ENCODE results near the gene HSP90B1.

The HSP90B1 gene

GRCh38 chr12:103930034-103930786 lies at the start of gene HSP90B1:
HSP90B1 (plus strand) TSS chr12:103930410; CDS start chr12:103930516, 106 bp downstream.
- peaks cover 40% of the 10 kb centered on the region for H3K36me3 ChIP-seq (ENCODE audit: insufficient read depth, insufficient read length, low read length)
- H3K4me3 ChIP-seq (ENCODE audit: insufficient read length, low read depth), result peak within 1 kb of the TSS; percentile 92
- no peaks in the 10 kb centered on the region for H3K4me1 ChIP-seq (ENCODE audit: insufficient read depth, insufficient read length)
- peak within 1 kb of the TSS; percentile 87 for H3K9ac ChIP-seq (ENCODE audit: insufficient read length, low read depth)
- DNase-seq (ENCODE audit: low read depth, low spot score), result peak; percentile 99
- no peaks in the 10 kb centered on the region for H3K9me3 ChIP-seq (ENCODE audit: insufficient read depth, low read length)
- H3K27me3 ChIP-seq (ENCODE audit: insufficient read depth, insufficient read length), result no peaks in the 10 kb centered on the region
- no peak for TF ChIP-seq ZNF274 (IDR thresholded peaks at IDR 0.05; ENCODE audit: low read depth, low read length)
- TF ChIP-seq SUZ12 (IDR thresholded peaks at IDR 0.05; ENCODE audit: extremely low read depth, insufficient read depth, insufficient read length), result no peak
- TF ChIP-seq YY1 (IDR thresholded peaks at IDR 0.05; ENCODE audit: insufficient read depth, insufficient read length), result no peak

- Histone ChIP-seq H3K9ac (ENCODE audit: insufficient read length, low read depth) (no peak overlapping the region), H3K36me3 (ENCODE audit: insufficient read depth, insufficient read length, low read length) (no peaks in the 10 kb centered on the region), H3K4me1 (ENCODE audit: insufficient read depth, insufficient read length) (no peaks in the 10 kb centered on the region), H3K4me3 (ENCODE audit: insufficient read length, low read depth) (no peak overlapping the region), H3K27me3 (ENCODE audit: insufficient read depth, insufficient read length) (no peaks in the 10 kb centered on the region), H3K9me3 (ENCODE audit: insufficient read depth, low read length) (no peaks in the 10 kb centered on the region)
- no peak for DNase-seq (ENCODE audit: low read depth, low spot score)
- no peak for TF ChIP-seq ZNF274 (IDR thresholded peaks at IDR 0.05; ENCODE audit: low read depth, low read length)
- TF ChIP-seq SUZ12 (IDR thresholded peaks at IDR 0.05; ENCODE audit: extremely low read depth, insufficient read depth, insufficient read length), result no peak
- TF ChIP-seq YY1 (IDR thresholded peaks at IDR 0.05; ENCODE audit: insufficient read depth, insufficient read length), result no peak
Observed at GRCh38 chr12:103881261-103881660, 48.9 kb upstream of the HSP90B1 start.

GRCh38 chr12:103882861-103883596 lies 47.2 kb upstream of the HSP90B1 start:
- Histone ChIP-seq H3K4me1 (ENCODE audit: insufficient read depth, insufficient read length) (no peaks in the 10 kb centered on the region), H3K4me3 (ENCODE audit: insufficient read length, low read depth) (no peak overlapping the region), H3K27me3 (ENCODE audit: insufficient read depth, insufficient read length) (no peaks in the 10 kb centered on the region), H3K9ac (ENCODE audit: insufficient read length, low read depth) (no peak overlapping the region), H3K36me3 (ENCODE audit: insufficient read depth, insufficient read length, low read length) (no peaks in the 10 kb centered on the region), H3K9me3 (ENCODE audit: insufficient read depth, low read length) (no peaks in the 10 kb centered on the region)
- DNase-seq (ENCODE audit: low read depth, low spot score), result no peak
- TF ChIP-seq YY1 (IDR thresholded peaks at IDR 0.05; ENCODE audit: insufficient read depth, insufficient read length), result no peak
- no peak for TF ChIP-seq ZNF274 (IDR thresholded peaks at IDR 0.05; ENCODE audit: low read depth, low read length)
- no peak for TF ChIP-seq SUZ12 (IDR thresholded peaks at IDR 0.05; ENCODE audit: extremely low read depth, insufficient read depth, insufficient read length)

GRCh38 chr12:103883908-103884307 lies 46.3 kb upstream of the HSP90B1 start:
- Histone ChIP-seq H3K27me3 (ENCODE audit: insufficient read depth, insufficient read length) (no peaks in the 10 kb centered on the region), H3K4me3 (ENCODE audit: insufficient read length, low read depth) (no peak overlapping the region), H3K36me3 (ENCODE audit: insufficient read depth, insufficient read length, low read length) (no peaks in the 10 kb centered on the region), H3K9me3 (ENCODE audit: insufficient read depth, low read length) (no peaks in the 10 kb centered on the region), H3K9ac (ENCODE audit: insufficient read length, low read depth) (no peak overlapping the region), H3K4me1 (ENCODE audit: insufficient read depth, insufficient read length) (no peaks in the 10 kb centered on the region)
- no peak for TF ChIP-seq YY1 (IDR thresholded peaks at IDR 0.05; ENCODE audit: insufficient read depth, insufficient read length)
- DNase-seq (ENCODE audit: low read depth, low spot score), result no peak

GRCh38 chr12:103884316-103884715 lies 45.9 kb upstream of the HSP90B1 start:
- DNase-seq (ENCODE audit: low read depth, low spot score), result no peak
- no peaks in the 10 kb centered on the region for H3K4me1 ChIP-seq (ENCODE audit: insufficient read depth, insufficient read length)
- TF ChIP-seq SUZ12 (IDR thresholded peaks at IDR 0.05; ENCODE audit: extremely low read depth, insufficient read depth, insufficient read length) (no peak), YY1 (IDR thresholded peaks at IDR 0.05; ENCODE audit: insufficient read depth, insufficient read length) (no peak), ZNF274 (IDR thresholded peaks at IDR 0.05; ENCODE audit: low read depth, low read length) (no peak)
- H3K36me3 ChIP-seq (ENCODE audit: insufficient read depth, insufficient read length, low read length), result no peaks in the 10 kb centered on the region
- H3K9me3 ChIP-seq (ENCODE audit: insufficient read depth, low read length), result no peaks in the 10 kb centered on the region
- H3K9ac ChIP-seq (ENCODE audit: insufficient read length, low read depth), result no peak overlapping the region
- H3K4me3 ChIP-seq (ENCODE audit: insufficient read length, low read depth), result no peak overlapping the region
- no peaks in the 10 kb centered on the region for H3K27me3 ChIP-seq (ENCODE audit: insufficient read depth, insufficient read length)

- TF ChIP-seq ZNF274 (IDR thresholded peaks at IDR 0.05; ENCODE audit: low read depth, low read length), result no peak
- TF ChIP-seq YY1 (IDR thresholded peaks at IDR 0.05; ENCODE audit: insufficient read depth, insufficient read length), result no peak
- no peak for TF ChIP-seq SUZ12 (IDR thresholded peaks at IDR 0.05; ENCODE audit: extremely low read depth, insufficient read depth, insufficient read length)
- Histone ChIP-seq H3K4me1 (ENCODE audit: insufficient read depth, insufficient read length) (no peaks in the 10 kb centered on the region), H3K9me3 (ENCODE audit: insufficient read depth, low read length) (no peaks in the 10 kb centered on the region), H3K9ac (ENCODE audit: insufficient read length, low read depth) (no peak overlapping the region), H3K4me3 (ENCODE audit: insufficient read length, low read depth) (no peak overlapping the region), H3K36me3 (ENCODE audit: insufficient read depth, insufficient read length, low read length) (no peaks in the 10 kb centered on the region), H3K27me3 (ENCODE audit: insufficient read depth, insufficient read length) (no peaks in the 10 kb centered on the region)
- DNase-seq (ENCODE audit: low read depth, low spot score), result no peak
Observed at GRCh38 chr12:103886195-103886797, 43.9 kb upstream of the HSP90B1 start.

- no peak for DNase-seq (ENCODE audit: low read depth, low spot score)
- TF ChIP-seq ZNF274 (IDR thresholded peaks at IDR 0.05; ENCODE audit: low read depth, low read length) (no peak), YY1 (IDR thresholded peaks at IDR 0.05; ENCODE audit: insufficient read depth, insufficient read length) (no peak), SUZ12 (IDR thresholded peaks at IDR 0.05; ENCODE audit: extremely low read depth, insufficient read depth, insufficient read length) (no peak)
- H3K4me3 ChIP-seq (ENCODE audit: insufficient read length, low read depth), result no peak overlapping the region
- no peak overlapping the region for H3K9ac ChIP-seq (ENCODE audit: insufficient read length, low read depth)
- no peaks in the 10 kb centered on the region for H3K9me3 ChIP-seq (ENCODE audit: insufficient read depth, low read length)
- no peaks in the 10 kb centered on the region for H3K27me3 ChIP-seq (ENCODE audit: insufficient read depth, insufficient read length)
- no peaks in the 10 kb centered on the region for H3K4me1 ChIP-seq (ENCODE audit: insufficient read depth, insufficient read length)
- no peaks in the 10 kb centered on the region for H3K36me3 ChIP-seq (ENCODE audit: insufficient read depth, insufficient read length, low read length)
Observed at GRCh38 chr12:103887738-103888137, 42.5 kb upstream of the HSP90B1 start.
